HG02610 (cell line): ENCODE results near the gene SCUBE2.
"Not testable (repeated sequence)": the region's sequence is repeated elsewhere in the genome, so short reads cannot be mapped to it uniquely, and the experiment has no call there.

Experiments
- ATAC-seq: cut with Tn5 transposase; IDR thresholded peaks from one replicate; pipeline ENCODE4 v1.9.1; 2021; ENCODE audit warnings: mild to moderate bottlenecking, moderate library complexity; ENCODE audit not compliant: unreplicated experiment

Gene SCUBE2

GRCh38 chr11:9109858-9110731 is 18.7 kb upstream of the SCUBE2 start:
- ATAC-seq: no peak

- no peak for ATAC-seq
Observed at GRCh38 chr11:9104580-9104979, 13.2 kb upstream of the SCUBE2 start.

- ATAC-seq: no peak
Observed at GRCh38 chr11:9103542-9104276, 12.3 kb upstream of the SCUBE2 start.

GRCh38 chr11:9099617-9100016 is 8.2 kb upstream of the SCUBE2 start:
- ATAC-seq: no peak

- not testable (repeated sequence) for ATAC-seq
Observed at GRCh38 chr11:9098455-9098854, 7.1 kb upstream of the SCUBE2 start.

GRCh38 chr11:9097186-9097943 is 6.0 kb upstream of the SCUBE2 start:
- ATAC-seq: not testable (repeated sequence)

GRCh38 chr11:9096427-9096826 is 5.0 kb upstream of the SCUBE2 start:
- ATAC-seq: no peak

GRCh38 chr11:9095421-9095820 is 4.0 kb upstream of the SCUBE2 start:
- ATAC-seq: no peak

GRCh38 chr11:9094420-9094819 is 3.0 kb upstream of the SCUBE2 start:
- ATAC-seq: no peak

GRCh38 chr11:9092853-9093778 is 1.7 kb upstream of the SCUBE2 start:
- no peak for ATAC-seq

GRCh38 chr11:9092072-9092471 is 673 bp upstream of the SCUBE2 start:
- no peak for ATAC-seq

GRCh38 chr11:9090488-9091043 is 833 bp downstream of the SCUBE2 start:
- no peak for ATAC-seq

- ATAC-seq: no peak
Observed at GRCh38 chr11:9089636-9090035, 1.8 kb downstream of the SCUBE2 start.

GRCh38 chr11:9089061-9089460 is 2.3 kb downstream of the SCUBE2 start:
- no peak for ATAC-seq

GRCh38 chr11:9082575-9082974 is 8.8 kb downstream of the SCUBE2 start:
- ATAC-seq: no peak

- no peak for ATAC-seq
Observed at GRCh38 chr11:9081153-9081552, 10.2 kb downstream of the SCUBE2 start.

- ATAC-seq: no peak
Observed at GRCh38 chr11:9078113-9079086, 13.0 kb downstream of the SCUBE2 start.

- no peak for ATAC-seq
Observed at GRCh38 chr11:9077164-9077563, 14.2 kb downstream of the SCUBE2 start.

- no peak for ATAC-seq
Observed at GRCh38 chr11:9076661-9077060, 14.7 kb downstream of the SCUBE2 start.
